ENCODE results near the gene UBE2M.

The UBE2M gene

DNA sequence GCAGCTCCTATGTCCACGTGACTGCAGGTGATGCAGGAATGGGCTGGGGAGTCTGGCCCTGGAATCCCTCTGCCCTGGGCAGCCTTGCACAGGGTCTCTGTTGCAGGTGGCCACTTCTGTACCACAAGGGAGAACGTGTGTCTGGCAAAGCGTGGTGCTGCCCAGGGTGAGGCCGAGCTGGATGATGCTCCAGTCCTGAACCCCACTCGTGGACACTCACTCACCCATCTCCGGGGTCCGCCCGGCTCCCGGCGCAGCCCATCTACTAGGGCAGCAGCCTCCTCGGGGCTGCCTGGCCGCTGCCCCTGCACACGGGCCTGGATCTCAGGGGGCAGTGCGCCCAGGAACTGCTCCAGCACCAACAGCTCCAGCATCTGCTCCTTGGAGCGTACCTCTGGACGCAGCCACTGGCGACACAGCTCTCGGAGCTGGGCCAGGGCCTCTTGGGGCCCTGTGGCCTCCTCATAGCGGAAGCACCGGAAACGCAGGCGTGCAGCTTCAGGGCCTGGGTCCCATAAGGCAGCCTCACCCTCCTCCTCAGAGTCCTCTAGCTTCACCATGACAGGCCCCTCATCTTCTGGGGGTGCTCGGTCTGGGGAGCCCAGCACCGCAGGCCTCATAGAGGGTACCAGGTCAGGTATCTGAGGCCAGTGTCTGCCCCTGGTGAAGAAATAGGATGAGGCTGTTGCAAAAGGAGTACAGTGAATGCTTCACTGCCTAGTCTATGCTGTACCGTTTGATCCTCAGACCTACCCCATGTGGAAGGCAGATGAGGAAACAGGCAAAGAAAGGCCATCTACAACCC lies 12.6 kb upstream of the UBE2M start:
- DNase-seq (ENCODE audit: low read depth), result no peak

- DNase-seq (ENCODE audit: low read depth), result no peak
These were observed 11.7 kb upstream of the UBE2M start for GRCh38 chr19:58569943-58570670.

DNA sequence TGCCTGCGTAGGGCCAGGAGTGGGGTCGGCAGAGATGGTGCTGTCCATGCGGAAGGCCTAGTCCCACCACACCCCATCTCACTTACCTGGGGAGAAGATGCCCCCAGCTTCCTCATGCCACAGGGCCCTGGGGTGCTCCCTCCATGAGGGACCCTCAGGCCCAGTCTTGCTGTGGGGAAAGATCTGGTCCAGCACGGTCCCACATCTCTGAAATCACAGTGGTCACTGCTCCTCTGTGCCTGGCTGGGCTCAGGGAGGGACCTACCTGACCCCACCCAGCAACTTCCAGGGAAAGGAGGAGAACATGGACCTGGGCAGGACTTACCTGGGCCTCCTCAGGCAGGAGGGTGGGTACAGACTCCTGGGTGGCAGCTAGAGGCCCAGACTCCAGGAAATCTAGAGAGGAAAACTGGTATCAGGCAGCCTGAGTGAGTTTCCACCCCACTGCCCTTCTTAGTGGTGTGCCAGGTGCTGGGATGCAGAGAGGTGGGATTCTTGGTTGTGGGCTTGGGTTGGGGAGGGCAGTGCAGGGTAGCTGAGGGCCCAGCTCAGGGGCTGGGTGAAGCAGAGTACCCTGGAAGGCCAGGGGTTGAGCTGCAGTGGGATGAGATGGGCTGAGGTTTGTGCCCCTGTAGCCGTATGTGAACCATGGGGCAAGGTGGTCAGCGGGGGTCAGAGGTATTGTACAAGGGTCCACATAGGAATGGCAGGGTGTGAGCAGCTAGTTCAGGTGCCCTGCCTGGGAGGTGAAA lies 11.0 kb upstream of the UBE2M start:
- DNase-seq (ENCODE audit: low read depth), result no peak

GRCh38 chr19:58568453-58569130 lies 10.2 kb upstream of the UBE2M start:
- DNase-seq (ENCODE audit: low read depth), result no peak

GRCh38 chr19:58566989-58567388 lies 8.6 kb upstream of the UBE2M start:
- DNase-seq (ENCODE audit: low read depth), result no peak

DNA sequence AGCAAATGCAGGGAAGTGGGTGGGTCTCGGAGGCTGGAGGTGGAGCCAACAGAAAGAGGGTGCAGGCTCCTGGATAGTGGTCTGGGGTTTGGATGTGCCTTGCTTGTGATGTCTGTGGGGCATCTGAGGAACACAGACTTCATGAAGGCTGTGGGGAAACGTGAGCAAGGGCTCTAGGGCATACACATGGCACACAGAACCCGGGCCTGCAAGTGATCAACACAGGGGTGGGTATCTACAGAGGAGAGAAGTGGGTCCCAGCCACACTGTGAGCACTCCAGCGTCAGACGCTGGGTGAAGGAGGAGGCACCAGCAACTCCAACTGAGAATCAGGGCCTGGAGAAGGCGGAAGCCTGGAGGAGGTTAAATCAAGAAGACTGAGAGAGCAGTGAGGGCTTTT lies 5.4 kb upstream of the UBE2M start:
- DNase-seq (ENCODE audit: low read depth), result no peak

GRCh38 chr19:58563034-58563573 lies 4.7 kb upstream of the UBE2M start:
- DNase-seq (ENCODE audit: low read depth), result no peak

DNA sequence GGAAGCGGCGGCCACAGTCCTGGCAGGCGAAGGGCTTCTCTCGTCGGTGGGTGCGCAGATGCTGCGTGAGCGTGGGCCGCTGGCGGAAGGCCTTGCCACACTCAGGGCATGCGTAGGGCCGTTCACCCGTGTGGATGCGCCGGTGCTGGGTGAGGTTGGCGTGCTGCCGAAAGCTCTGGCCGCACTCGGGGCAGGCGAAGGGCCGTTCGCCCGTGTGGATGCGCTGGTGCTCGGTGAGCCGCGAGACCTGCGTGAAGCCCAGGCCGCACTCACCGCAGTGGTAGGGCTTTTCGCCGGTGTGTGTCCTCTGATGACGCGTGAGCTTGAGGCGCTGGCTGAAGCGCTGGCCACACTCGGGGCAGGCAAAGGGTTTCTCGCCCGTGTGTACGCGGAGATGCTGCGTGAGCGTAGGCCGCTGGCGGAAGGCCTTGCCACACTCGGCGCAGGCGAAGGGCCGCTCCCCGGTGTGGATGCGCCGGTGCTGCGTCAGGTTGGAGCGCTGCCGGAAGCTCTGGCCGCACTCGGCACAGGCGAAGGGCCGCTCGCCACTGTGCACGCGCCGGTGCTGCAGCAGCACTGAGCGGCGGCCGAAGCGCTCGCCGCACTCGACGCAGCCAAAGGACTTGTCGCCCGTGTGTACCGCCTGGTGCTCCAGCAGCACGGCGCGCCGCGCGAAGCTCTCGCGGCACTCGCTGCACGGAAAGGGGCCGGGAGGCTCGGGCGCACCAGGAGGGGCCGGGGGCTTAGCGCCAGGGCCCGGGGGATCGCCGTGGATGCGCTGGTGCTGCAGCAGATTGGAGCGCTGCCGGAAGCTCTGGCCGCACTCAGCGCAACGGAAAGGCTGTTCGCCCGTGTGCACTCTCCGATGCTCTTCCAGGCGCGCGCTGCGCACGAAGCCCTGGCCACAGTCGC lies 4.0 kb upstream of the UBE2M start:
- DNase-seq (ENCODE audit: low read depth), result no peak

DNA sequence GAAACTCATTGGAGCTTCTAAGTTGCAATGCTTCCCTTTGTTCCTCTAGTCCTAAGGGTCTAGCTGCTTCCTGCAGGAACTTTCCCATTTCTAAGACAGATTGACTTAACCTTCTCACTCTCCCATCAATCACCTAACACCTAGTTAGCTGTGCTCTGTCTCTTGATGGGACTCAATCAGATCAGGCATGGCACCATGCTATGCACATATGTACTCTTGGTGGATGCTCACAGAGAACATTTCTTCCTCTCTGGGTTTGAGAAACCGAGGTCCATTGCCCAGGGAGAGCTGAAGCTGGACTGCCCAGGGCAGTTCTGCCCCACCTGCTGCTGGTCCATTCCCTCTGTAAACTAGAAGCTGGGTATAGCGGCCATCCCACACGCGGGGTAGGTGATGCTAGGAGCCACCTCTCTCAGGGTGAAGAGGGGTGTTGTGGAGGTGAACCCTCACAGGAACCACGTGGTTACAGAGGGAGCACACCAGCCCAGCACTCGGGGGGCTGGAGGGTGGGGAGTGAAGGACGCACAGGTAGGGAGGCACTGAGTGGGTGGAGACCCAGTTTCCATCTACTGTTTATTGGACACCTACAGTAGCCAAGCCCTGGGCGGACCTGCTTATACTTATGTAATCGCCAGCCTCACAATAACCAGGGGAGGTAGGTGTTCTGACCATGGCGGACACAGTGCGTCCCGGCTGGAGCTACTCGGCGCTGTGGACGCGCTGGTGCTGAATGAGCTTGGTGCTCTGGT lies 3.1 kb upstream of the UBE2M start:
- DNase-seq (ENCODE audit: low read depth), result no peak

GRCh38 chr19:58560921-58561320 lies 2.5 kb upstream of the UBE2M start:
- DNase-seq (ENCODE audit: low read depth), result no peak

- no peak for DNase-seq (ENCODE audit: low read depth)
These were observed 1.8 kb upstream of the UBE2M start for GRCh38 chr19:58560007-58560887.

- DNase-seq (ENCODE audit: low read depth), result peak; percentile 44
These were observed 1.0 kb upstream of the UBE2M start for GRCh38 chr19:58559275-58560006.

DNA sequence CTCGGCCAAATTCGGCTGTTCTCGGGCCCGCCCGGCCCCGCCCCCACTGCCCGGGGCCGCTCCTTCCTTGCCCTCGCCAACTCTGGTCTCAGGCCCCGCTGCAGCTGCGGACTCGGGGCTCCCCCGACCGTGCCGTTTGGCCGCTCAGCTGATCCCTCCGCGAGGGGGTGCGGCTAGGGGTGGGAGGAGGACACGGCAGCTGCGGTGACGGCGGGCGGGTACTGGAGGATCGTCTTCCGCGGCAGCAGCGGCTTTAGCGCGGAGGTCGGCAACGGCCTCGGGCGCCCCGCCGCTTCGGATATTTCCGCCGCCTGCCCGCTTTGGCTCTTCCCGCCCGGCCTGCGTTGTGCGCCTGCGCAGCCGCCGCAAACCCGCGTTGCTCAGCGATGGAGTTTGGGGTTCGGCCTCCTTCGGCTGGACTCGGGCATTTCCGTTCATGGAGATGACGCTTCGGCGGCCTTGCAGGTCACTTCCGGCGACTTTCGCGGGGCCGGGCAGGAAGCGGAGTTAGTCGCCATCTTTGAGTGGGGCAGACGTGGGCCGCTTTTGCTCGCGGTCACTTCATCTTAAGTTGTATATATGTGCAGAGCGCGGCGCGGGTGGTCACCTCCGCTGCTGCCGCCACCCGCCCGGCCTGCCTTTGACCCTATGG lies 338 bp upstream of the UBE2M start:
- DNase-seq (ENCODE audit: low read depth), result peak; percentile 99

DNA sequence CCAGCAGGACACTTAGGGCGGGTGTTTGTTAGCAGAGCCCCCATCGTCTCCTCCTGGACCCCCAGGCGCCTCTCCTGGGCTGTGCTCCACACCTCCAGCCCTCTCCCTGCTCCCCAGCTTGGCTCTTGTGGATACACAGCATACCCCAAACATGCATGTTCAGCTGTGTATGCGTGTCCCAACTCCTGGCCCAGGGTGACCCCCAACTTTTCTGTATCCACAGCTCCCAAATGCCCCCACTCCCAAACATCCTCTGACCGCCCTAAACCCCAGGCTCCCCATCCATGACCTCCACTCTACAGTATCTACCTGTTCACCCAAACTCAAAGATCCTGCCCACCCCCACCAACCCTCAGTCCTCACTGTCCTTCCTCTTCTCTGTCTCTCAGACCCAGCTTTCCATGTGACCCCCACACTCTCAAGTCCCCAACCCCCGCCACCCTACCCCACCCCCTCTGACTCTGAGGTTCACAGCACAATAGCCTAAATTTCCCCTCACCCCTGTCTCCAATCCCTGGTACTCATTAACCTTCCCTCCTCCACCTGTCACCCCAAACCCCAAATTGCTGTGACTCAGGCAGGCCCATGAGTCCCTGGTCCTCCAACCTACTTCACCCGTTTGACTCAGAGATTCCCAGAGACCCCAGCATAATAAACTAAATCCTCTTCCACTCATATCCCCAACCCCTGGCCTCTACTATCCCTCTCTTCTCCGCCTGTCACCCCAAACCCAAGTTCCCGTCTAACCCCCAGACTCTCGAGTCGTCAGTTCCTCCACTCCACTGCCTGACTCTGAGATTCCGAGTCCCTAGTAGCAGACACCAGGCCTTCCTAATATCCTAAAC lies 968 bp downstream of the UBE2M start:
- DNase-seq (ENCODE audit: low read depth), result no peak

DNA sequence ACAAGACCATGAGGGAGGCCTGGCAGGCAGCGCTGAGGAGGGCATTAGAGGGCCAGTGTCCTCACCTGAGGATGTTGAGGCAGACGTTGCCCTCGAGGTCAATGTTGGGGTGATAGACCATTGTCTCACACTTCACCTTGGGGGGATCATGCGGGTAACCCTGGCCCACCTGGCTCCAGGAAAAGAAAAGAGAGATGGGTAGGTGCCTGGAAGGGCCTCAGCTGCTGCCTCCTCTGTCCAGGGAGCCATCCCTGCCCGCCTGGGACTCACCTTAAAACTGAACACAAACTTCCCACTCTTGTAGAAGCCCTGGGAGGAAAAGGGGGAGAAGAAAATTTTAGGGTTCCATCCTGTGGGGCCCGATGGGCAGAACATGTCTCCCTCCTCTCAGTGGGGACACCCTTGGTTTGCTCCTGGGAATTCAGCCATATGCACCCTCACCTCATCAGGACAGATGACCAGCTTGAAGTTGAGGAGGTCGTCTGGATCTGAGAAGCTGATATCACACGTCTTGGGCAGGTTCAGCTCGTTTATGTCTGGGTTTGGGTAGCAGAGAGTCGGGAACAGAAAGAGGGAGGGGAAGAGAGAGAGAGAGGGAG lies 1.7 kb downstream of the UBE2M start:
- no peak for DNase-seq (ENCODE audit: low read depth)

GRCh38 chr19:58555920-58556621 lies 2.3 kb downstream of the UBE2M start:
- no peak for DNase-seq (ENCODE audit: low read depth)
